HEK293 (cell line): Measurements from ENCODE around the gene HOXD1.

ENCODE experiments used
- HOXA7 ChIP-seq: sonication (generic); formaldehyde crosslinking; IDR thresholded peaks from 2 replicates; pipeline ENCODE4 v1.8.1; 2022; ENCODE audit warnings: missing genetic modification reagents, borderline replicate concordance
- SP2 ChIP-seq: fragments of 450-650 bp; formaldehyde crosslinking; IDR thresholded peaks from 2 replicates; pipeline ENCODE4 v1.5.1; 2016; ENCODE audit warnings: missing biosample characterization, missing genetic modification characterization
- ZBTB21 ChIP-seq: fragments of 450-650 bp; formaldehyde crosslinking; IDR thresholded peaks from 2 replicates; pipeline ENCODE4 v1.5.1; 2017; ENCODE audit warnings: missing biosample characterization, missing genetic modification characterization
- ZNF138 ChIP-seq: fragments of 450-650 bp; formaldehyde crosslinking; IDR thresholded peaks from 2 replicates; pipeline ENCODE4 v1.5.1; 2016; ENCODE audit warnings: missing biosample characterization, missing genetic modification characterization, borderline replicate concordance
- ZNF292 ChIP-seq: fragments of 450-650 bp; formaldehyde crosslinking; IDR thresholded peaks from 2 replicates; pipeline ENCODE4 v1.5.1; 2016; ENCODE audit warnings: low read depth, missing biosample characterization, missing genetic modification characterization, borderline replicate concordance
- ZNF311 ChIP-seq: fragments of 450-650 bp; formaldehyde crosslinking; IDR thresholded peaks from 2 replicates; pipeline ENCODE4 v1.5.1; 2017; ENCODE audit warnings: missing biosample characterization, missing genetic modification characterization, borderline replicate concordance
- ZNF350 ChIP-seq: fragments of 450-650 bp; formaldehyde crosslinking; IDR thresholded peaks from 2 replicates; pipeline ENCODE4 v1.5.0; 2017; ENCODE audit warnings: missing biosample characterization, mild to moderate bottlenecking, missing genetic modification characterization
- ZNF561 ChIP-seq: fragments of 450-650 bp; IDR thresholded peaks from 2 replicates; pipeline ENCODE4 v1.5.1; 2018; ENCODE audit warnings: missing biosample characterization, missing genetic modification characterization, borderline replicate concordance
- ZNF585B ChIP-seq: fragments of 450-650 bp; formaldehyde crosslinking; IDR thresholded peaks from 2 replicates; pipeline ENCODE4 v1.5.1; 2016; ENCODE audit warnings: missing biosample characterization, missing genetic modification characterization
- ZNF785 ChIP-seq: fragments of 450-650 bp; formaldehyde crosslinking; IDR thresholded peaks from 2 replicates; pipeline ENCODE4 v1.5.1; 2016; ENCODE audit warnings: missing biosample characterization, missing genetic modification characterization
- ZXDB ChIP-seq: fragments of 450-650 bp; formaldehyde crosslinking; IDR thresholded peaks from 2 replicates; pipeline ENCODE4 v1.5.1; 2016; ENCODE audit warnings: missing biosample characterization, missing genetic modification characterization
- TF ChIP-seq, protein P1 (sequence below): fragments of 450-650 bp; formaldehyde crosslinking; IDR thresholded peaks from 2 replicates; pipeline ENCODE4 v1.5.1; 2016; ENCODE audit warnings: missing biosample characterization, missing genetic modification characterization
- TF ChIP-seq, protein P2 (sequence below): fragments of 450-650 bp; formaldehyde crosslinking; IDR thresholded peaks from 2 replicates; pipeline ENCODE4 v1.5.1; 2016; ENCODE audit warnings: missing biosample characterization, missing genetic modification characterization
- TF ChIP-seq, protein P3 (sequence below): IDR thresholded peaks from 2 replicates; pipeline ENCODE4 v1.6.1; 2011; ENCODE audit warnings: mild to moderate bottlenecking, low read depth, low read length, borderline replicate concordance

DNA sequence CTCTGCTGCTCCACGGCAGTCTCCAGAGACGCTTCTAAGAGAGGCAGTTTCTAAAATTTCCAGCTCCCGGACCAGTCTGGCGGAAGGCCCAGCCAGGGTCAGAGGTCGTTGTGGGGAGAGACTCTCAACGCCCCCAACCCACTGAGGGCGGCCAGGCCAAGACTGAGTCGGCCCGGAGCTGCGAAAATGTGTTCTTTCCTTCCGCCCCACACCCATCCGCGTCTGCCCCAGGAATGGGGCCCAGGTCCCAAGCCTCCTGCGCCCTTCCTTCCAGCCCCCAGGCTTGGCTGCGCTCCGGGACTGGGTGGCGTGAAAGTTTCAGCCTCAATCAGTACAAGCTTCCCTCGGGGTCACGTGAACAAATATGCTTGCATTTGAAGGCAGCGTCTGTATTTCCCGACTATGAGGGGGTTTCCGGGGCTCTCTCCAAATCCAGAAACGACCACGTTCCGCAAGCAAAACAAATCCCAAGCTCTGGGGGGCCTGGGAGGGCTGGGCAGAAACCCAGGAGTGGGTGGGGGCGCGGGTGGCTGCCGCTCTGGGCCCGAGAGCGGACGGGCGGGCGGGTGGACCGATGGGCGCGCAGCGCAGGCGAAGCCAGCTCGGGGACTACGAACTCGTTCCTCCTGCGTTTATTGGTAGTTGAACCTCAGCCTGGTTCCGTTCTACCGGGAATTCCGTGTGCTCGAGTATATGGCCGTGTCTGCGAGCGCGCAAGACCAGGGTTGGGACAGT, 28.1 kb upstream of the HOXD1 start:
- TF ChIP-seq, protein P1, sequence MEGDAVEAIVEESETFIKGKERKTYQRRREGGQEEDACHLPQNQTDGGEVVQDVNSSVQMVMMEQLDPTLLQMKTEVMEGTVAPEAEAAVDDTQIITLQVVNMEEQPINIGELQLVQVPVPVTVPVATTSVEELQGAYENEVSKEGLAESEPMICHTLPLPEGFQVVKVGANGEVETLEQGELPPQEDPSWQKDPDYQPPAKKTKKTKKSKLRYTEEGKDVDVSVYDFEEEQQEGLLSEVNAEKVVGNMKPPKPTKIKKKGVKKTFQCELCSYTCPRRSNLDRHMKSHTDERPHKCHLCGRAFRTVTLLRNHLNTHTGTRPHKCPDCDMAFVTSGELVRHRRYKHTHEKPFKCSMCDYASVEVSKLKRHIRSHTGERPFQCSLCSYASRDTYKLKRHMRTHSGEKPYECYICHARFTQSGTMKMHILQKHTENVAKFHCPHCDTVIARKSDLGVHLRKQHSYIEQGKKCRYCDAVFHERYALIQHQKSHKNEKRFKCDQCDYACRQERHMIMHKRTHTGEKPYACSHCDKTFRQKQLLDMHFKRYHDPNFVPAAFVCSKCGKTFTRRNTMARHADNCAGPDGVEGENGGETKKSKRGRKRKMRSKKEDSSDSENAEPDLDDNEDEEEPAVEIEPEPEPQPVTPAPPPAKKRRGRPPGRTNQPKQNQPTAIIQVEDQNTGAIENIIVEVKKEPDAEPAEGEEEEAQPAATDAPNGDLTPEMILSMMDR (tag by site-specific recombination) = no peak
- TF ChIP-seq ZBTB21 (tag by site-specific recombination) (no peak), ZXDB (no peak), ZNF350 (tag by site-specific recombination) (no peak), SP2 (tag by site-specific recombination) (no peak), HOXA7 (CRISPR knock-in tag) (no peak), ZNF785 (tag by site-specific recombination) (no peak), ZNF311 (no peak), ZNF138 (tag by site-specific recombination) (no peak), ZNF585B (no peak), ZNF292 (tag by site-specific recombination) (no peak), ZNF561 (tag by site-specific recombination) (no peak)
- TF ChIP-seq, protein P2, sequence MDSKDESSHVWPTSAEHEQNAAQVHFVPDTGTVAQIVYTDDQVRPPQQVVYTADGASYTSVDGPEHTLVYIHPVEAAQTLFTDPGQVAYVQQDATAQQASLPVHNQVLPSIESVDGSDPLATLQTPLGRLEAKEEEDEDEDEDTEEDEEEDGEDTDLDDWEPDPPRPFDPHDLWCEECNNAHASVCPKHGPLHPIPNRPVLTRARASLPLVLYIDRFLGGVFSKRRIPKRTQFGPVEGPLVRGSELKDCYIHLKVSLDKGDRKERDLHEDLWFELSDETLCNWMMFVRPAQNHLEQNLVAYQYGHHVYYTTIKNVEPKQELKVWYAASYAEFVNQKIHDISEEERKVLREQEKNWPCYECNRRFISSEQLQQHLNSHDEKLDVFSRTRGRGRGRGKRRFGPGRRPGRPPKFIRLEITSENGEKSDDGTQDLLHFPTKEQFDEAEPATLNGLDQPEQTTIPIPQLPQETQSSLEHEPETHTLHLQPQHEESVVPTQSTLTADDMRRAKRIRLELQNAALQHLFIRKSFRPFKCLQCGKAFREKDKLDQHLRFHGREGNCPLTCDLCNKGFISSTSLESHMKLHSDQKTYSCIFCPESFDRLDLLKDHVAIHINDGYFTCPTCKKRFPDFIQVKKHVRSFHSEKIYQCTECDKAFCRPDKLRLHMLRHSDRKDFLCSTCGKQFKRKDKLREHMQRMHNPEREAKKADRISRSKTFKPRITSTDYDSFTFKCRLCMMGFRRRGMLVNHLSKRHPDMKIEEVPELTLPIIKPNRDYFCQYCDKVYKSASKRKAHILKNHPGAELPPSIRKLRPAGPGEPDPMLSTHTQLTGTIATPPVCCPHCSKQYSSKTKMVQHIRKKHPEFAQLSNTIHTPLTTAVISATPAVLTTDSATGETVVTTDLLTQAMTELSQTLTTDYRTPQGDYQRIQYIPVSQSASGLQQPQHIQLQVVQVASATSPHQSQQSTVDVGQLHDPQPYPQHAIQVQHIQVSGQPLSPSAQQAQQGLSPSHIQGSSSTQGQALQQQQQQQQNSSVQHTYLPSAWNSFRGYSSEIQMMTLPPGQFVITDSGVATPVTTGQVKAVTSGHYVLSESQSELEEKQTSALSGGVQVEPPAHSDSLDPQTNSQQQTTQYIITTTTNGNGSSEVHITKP (tag by site-specific recombination) = no peak
- TF ChIP-seq, protein P3, sequence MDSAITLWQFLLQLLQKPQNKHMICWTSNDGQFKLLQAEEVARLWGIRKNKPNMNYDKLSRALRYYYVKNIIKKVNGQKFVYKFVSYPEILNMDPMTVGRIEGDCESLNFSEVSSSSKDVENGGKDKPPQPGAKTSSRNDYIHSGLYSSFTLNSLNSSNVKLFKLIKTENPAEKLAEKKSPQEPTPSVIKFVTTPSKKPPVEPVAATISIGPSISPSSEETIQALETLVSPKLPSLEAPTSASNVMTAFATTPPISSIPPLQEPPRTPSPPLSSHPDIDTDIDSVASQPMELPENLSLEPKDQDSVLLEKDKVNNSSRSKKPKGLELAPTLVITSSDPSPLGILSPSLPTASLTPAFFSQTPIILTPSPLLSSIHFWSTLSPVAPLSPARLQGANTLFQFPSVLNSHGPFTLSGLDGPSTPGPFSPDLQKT = no peak
